HCT116 (cell line): ENCODE data around the gene MPP2. TPM values are rescaled to one million over a fixed set of nuclear protein-coding genes. Genes with fewer than 3 reads are reported as not detected.

Experiments
- ATAC-seq: fragments of 200-7000 bp; cut with Tn5 transposase; 2 replicates; pipeline ENCODE4 v1.9.1; 2020; ENCODE audit warnings: mild to moderate bottlenecking, moderate library complexity
- BruUV-seq: library from RNA; stranded (reverse); fragments of 400-500 nt; replicated peaks from 2 replicates; lab custom pipeline; 2021; lab: Mats Ljungman, UMichigan
- CTCF ChIA-PET: fragments of 300-600 bp; sonication (Branson Sonifier 250); formaldehyde crosslinking; loops from one replicate; lab custom pipeline; 2021; ENCODE audit warnings: antibody characterized with exemption; lab: Charles Lee
- POLR2A ChIA-PET: fragments of 300-600, 350-600 bp; sonication (Branson Sonifier 250); formaldehyde crosslinking; loops from one replicate; lab custom pipeline; 2021; ENCODE audit warnings: antibody characterized with exemption; lab: Charles Lee
- RAD21 ChIA-PET, 2 experiments: fragments of 300-600 bp; sonication (Branson Sonifier 250); formaldehyde crosslinking; loops; one replicate each; lab custom pipeline; 2023; ENCODE audit warnings: low total read pairs in 2 of 2; ENCODE audit not compliant: uncharacterized antibody in 2 of 2, unreplicated experiment in 2 of 2, low non-redundant PET in 1 of 2; lab: Charles Lee
- DNase-seq: peaks from one replicate; pipeline ENCODE4 v3.0.0-alpha.2; 2010; ENCODE audit warnings: low read depth, low spot score
- H2AFZ ChIP-seq: fragments of 200-600 bp; shearing (Covaris generic), sonication (generic); 2 replicates; pipeline ENCODE4 v1.6.1; 2017; ENCODE audit warnings: low read depth, mixed run types, mixed read lengths, antibody characterized with exemption, low read length; ENCODE audit not compliant: poor library complexity, severe bottlenecking
- H3K27ac ChIP-seq: 2 replicates; pipeline ENCODE4 v1.5.1; 2012; ENCODE audit warnings: low read depth, low read length
- H3K27me3 ChIP-seq: fragments of 200-600 bp; sonication (generic); 2 replicates; pipeline ENCODE4 v1.6.1; 2016; ENCODE audit warnings: mixed run types, low read length, mixed read lengths; ENCODE audit not compliant: insufficient read depth
- H3K36me3 ChIP-seq, 2 experiments: fragments of 200-500 bp in 1 of 2; fragments of 200-600 bp in 1 of 2; sonication (Bioruptor generic) in 1 of 2; sonication (generic) in 1 of 2; 2 replicates each; pipeline versions ENCODE4 v1.5.1 to v1.6.1; 2014 to 2016; ENCODE audit warnings: low read length in 2 of 2, inconsistent platforms in 1 of 2, mixed read lengths in 1 of 2, mixed run types in 1 of 2; ENCODE audit not compliant: insufficient read depth in 2 of 2, control insufficient read depth in 1 of 2
- H3K4me1 ChIP-seq, 2 experiments: fragments of 200-600 bp in 1 of 2; sonication (generic) in 1 of 2; 2 replicates each; pipeline versions ENCODE4 v1.5.1 to v1.6.1; 2012 to 2017; ENCODE audit warnings: low read length in 2 of 2, inconsistent platforms in 1 of 2, mild to moderate bottlenecking in 1 of 2, mixed read lengths in 1 of 2, mixed run types in 1 of 2, moderate library complexity in 1 of 2; ENCODE audit not compliant: insufficient read depth in 2 of 2, control insufficient read depth in 1 of 2
- H3K4me2 ChIP-seq: fragments of 200-600 bp; sonication (generic); 2 replicates; pipeline ENCODE4 v1.6.1; 2017; ENCODE audit warnings: mixed run types, low read length, mixed read lengths
- H3K4me3 ChIP-seq, 2 experiments: fragments of 200-600 bp in 1 of 2; sonication (generic) in 1 of 2; replicated peaks in 1 of 2; 2 replicates each; pipeline ENCODE4 v1.5.1; 2011 to 2016; ENCODE audit warnings: low read length in 2 of 2, control low read depth in 1 of 2, low read depth in 1 of 2, mild to moderate bottlenecking in 1 of 2, mixed read lengths in 1 of 2, mixed run types in 1 of 2
- H3K79me2 ChIP-seq: fragments of 200-600 bp; sonication (generic); 2 replicates; pipeline ENCODE4 v1.6.1; 2017; ENCODE audit warnings: mild to moderate bottlenecking, mixed run types, low read length, moderate library complexity, mixed read lengths; ENCODE audit not compliant: insufficient read depth
- H3K9ac ChIP-seq: fragments of 200-600 bp; sonication (generic); 2 replicates; pipeline ENCODE4 v1.6.1; 2016; ENCODE audit warnings: low read length, mixed read lengths
- H3K9me2 ChIP-seq: fragments of 200-600 bp; sonication (generic), shearing (Covaris generic); 2 replicates; pipeline ENCODE4 v1.6.1; 2017; ENCODE audit warnings: mixed run types, mild to moderate bottlenecking, moderate library complexity; ENCODE audit not compliant: insufficient read depth
- H3K9me3 ChIP-seq, 2 experiments: fragments of 200-500 bp in 1 of 2; fragments of 200-600 bp in 1 of 2; sonication (Bioruptor generic) in 1 of 2; sonication (generic) in 1 of 2; 2 replicates each; pipeline ENCODE4 v1.6.1; 2014 to 2017; ENCODE audit warnings: low read length in 2 of 2, mixed read lengths in 2 of 2, inconsistent platforms in 1 of 2, low read depth in 1 of 2, mild to moderate bottlenecking in 1 of 2, mixed run types in 1 of 2, moderate library complexity in 1 of 2; ENCODE audit not compliant: control insufficient read depth in 1 of 2, insufficient read depth in 1 of 2
- H4K20me1 ChIP-seq: fragments of 200-600 bp; sonication (generic), shearing (Covaris generic); 2 replicates; pipeline ENCODE4 v1.6.1; 2017; ENCODE audit warnings: mixed run types, mild to moderate bottlenecking, moderate library complexity; ENCODE audit not compliant: insufficient read depth
- CBX3 ChIP-seq: IDR thresholded peaks from 2 replicates; pipeline ENCODE4 v1.6.1; 2012; ENCODE audit warnings: low read depth
- ELF1 ChIP-seq: IDR thresholded peaks from 2 replicates; pipeline ENCODE4 v1.6.1; 2012; ENCODE audit warnings: low read depth, borderline replicate concordance
- EZH2 ChIP-seq: fragments of 200-600 bp; sonication (generic); IDR thresholded peaks from 2 replicates; pipeline ENCODE4 v1.6.1; 2017; ENCODE audit warnings: antibody characterized with exemption, mixed run types
- EZH2phosphoT487 ChIP-seq: fragments of 200-600 bp; IDR thresholded peaks from 2 replicates; pipeline ENCODE4 v1.6.1; 2018; ENCODE audit warnings: antibody characterized with exemption, borderline replicate concordance
- POLR2A ChIP-seq: IDR thresholded peaks from 2 replicates; pipeline ENCODE4 v1.7.0; 2011; ENCODE audit warnings: borderline replicate concordance; ENCODE audit not compliant: insufficient read depth, insufficient read length; ENCODE audit errors: extremely low read depth
- POLR2AphosphoS5 ChIP-seq: IDR thresholded peaks from 2 replicates; pipeline ENCODE4 v1.6.1; 2011; ENCODE audit warnings: mild to moderate bottlenecking, low read depth, low read length, moderate library complexity
- REST ChIP-seq: IDR thresholded peaks from 2 replicates; pipeline ENCODE4 v1.6.1; 2012; ENCODE audit warnings: low read depth
- SRF ChIP-seq: IDR thresholded peaks from 2 replicates; pipeline ENCODE4 v1.6.1; 2012; ENCODE audit warnings: low read depth
- TCF7L2 ChIP-seq: IDR thresholded peaks from 2 replicates; pipeline ENCODE4 v1.7.0; 2011; ENCODE audit warnings: borderline replicate concordance, inconsistent platforms; ENCODE audit not compliant: insufficient read depth, insufficient read length; ENCODE audit errors: extremely low read depth
- ZBTB33 ChIP-seq: IDR thresholded peaks from 2 replicates; pipeline ENCODE4 v1.6.1; 2011; ENCODE audit warnings: mild to moderate bottlenecking, low read length, moderate library complexity; ENCODE audit not compliant: insufficient replicate concordance; ENCODE audit errors: extremely low read depth
- ZFX ChIP-seq: fragments of 450-650 bp; IDR thresholded peaks from 2 replicates; pipeline ENCODE4 v1.6.1; 2017
- ZNF274 ChIP-seq: fragments of 200-500 bp; sonication (Bioruptor generic); IDR thresholded peaks from 2 replicates; pipeline ENCODE4 v1.6.1; 2014; ENCODE audit warnings: mild to moderate bottlenecking, low read depth, low read length, inconsistent platforms
- intact Hi-C: fragments of 100-400 bp; cut with micrococcal nuclease; formaldehyde crosslinking; loops from 2 replicates; pipeline ENCODE4 v1.10.0; 2022
- total RNA-seq: library from RNA; stranded (reverse); gene quantifications from one replicate; pipeline ENCODE4 v1.2.1, GENCODE V29; 2021; ENCODE audit not compliant: unreplicated experiment

Gene MPP2
- total RNA-seq, 1 experiment from 2014 or later = 16.4 TPM

GRCh38 chr17:43829738-43830137 lies 77.6 kb downstream of the MPP2 start:
- Histone ChIP-seq H3K36me3 (peaks cover 2 to 30% of the 10 kb centered on the region in 2 experiments; a peak in 3 of 4 replicates), H3K9me3 (no peaks in the 10 kb centered on the region), H4K20me1 (no peaks in the 10 kb centered on the region), H3K27ac (no peak overlapping the region), H3K4me1 (peaks cover 16 to 24% of the 10 kb centered on the region in 2 experiments), H2AFZ (no peak overlapping the region), H3K4me3 (no peak overlapping the region), H3K4me2 (no peak overlapping the region), H3K9ac (no peak overlapping the region), H3K27me3 (no peaks in the 10 kb centered on the region), H3K79me2 (peaks cover 10% of the 10 kb centered on the region), H3K9me2 (no peaks in the 10 kb centered on the region)
- no peak for TF ChIP-seq CBX3
- TF ChIP-seq EZH2 = no peak
- TF ChIP-seq ZFX = no peak
- no peak for TF ChIP-seq ELF1
- TF ChIP-seq ZBTB33 = no peak
- TF ChIP-seq ZNF274 = no peak
- TF ChIP-seq POLR2AphosphoS5 = no peak
- no peak for TF ChIP-seq REST
- no peak for TF ChIP-seq TCF7L2
- no peak for TF ChIP-seq POLR2A
- TF ChIP-seq EZH2phosphoT487 = no peak
- no peak for TF ChIP-seq SRF
- ChIA-PET POLR2A (interaction anchor here (1.1 kb wide), 1 partner anchor 10 kb away, joined by 3 read pairs; no protein-coding TSS in a partner anchor), RAD21 (no interaction called here), CTCF (no interaction called here)
- no peak for DNase-seq
- intact Hi-C loops = no loop called here
- ATAC-seq = no peak
- no TSS peak for BruUV-seq
